GM21367 (cell line): Measurements from ENCODE around the gene RNF151.
A peak's percentile ranks its signal among the peaks of the same experiment; 100 is the strongest.
"Not testable (repeated sequence)": the region's sequence is repeated elsewhere in the genome, so short reads cannot be mapped to it uniquely, and the experiment has no call there.

Experiments used
- ATAC-seq: cut with Tn5 transposase; IDR thresholded peaks from one replicate; pipeline ENCODE4 v1.9.1; 2021; ENCODE audit not compliant: unreplicated experiment

Gene RNF151

DNA sequence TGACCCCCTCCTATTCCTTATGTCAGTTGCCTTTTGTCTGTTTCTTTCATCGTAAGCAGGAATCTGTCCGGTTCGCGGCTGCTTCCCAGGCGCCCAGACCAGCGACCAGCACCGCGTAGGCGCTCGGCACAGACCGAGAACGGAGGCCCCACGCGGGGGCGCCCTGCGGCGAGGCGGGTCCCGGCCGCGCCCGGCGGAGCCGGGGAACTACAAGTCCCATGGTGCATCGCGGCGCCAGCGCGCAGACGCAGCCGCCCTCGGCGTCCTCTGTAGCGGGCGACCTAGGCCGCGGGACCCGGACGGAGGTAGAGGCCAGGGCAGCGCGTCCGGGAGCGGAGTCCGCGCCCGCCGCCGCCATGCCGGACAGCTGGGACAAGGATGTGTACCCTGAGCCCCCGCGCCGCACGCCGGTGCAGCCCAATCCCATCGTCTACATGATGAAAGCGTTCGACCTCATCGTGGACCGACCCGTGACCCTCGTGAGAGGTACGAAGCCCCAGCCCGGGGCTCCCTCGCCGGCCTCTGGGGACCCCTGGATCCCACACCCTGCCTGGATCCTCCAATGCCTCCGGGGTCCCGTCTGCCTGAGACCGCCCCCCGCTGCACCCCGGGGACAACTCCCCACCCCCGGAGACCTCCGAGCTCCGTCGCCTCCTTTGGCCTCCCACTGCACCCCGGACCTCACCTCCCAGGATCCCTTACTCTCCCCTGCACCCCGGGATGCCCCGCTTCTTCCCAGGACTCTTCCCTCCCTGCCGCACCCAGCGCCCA, 7.2 kb upstream of the RNF151 start, which contains the start of gene NDUFB10:
Gene NDUFB10 (plus strand): TSS at position 270 of the 771 bp plus-strand sequence. CDS start 87 bp downstream, at position 357.
- ATAC-seq, result peak; percentile 52

GRCh38 chr16:1960665-1961630, 5.7 kb upstream of the RNF151 start:
- no peak for ATAC-seq

GRCh38 chr16:1961651-1962067, 5.0 kb upstream of the RNF151 start:
- no peak for ATAC-seq

DNA sequence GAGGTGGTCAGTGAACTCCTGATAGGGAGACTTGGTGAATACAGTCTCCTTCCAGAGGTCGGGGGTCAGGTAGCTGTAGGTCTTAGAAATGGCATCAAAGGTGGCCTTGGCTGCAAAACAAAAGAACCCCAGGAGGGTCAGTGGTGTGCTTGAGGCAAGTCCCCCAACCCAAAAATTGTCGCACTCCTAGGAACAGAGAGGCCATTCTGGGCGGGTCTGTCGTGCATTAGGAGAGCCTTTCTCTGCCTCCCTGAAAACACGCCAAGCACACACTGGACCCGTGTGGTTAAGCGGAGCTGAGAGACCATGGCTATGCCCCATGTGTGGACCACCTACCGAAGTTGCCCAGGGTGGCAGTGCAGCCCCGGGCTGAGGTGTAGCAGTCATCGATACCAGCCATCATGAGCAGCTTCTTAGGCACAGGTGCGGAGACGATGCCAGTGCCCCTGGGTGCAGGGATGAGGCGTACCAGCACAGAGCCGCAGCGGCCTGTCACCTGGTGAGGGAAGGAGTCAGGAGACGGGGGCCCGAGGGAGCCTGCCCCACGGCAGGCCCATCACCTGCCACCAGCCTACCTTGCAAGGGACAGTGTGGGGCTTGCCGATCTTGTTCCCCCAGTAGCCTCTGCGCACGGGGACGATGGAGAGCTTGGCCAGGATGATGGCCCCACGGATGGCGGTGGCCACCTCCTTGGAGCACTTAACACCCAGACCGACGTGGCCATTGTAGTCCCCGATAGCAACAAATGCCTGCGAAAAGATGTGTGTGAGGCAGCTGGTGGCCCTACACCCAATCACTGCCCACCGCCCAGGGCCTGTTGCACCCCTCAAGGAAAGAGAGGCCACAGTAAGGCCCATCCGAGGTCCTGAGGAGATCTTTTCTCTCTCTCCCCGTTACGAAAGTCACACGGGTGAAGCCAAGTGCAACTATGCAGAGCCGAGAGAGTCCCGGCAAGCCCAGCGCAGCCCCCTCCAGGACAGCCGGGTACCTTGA, 4.2 kb upstream of the RNF151 start:
- not testable (repeated sequence) for ATAC-seq

- ATAC-seq, result no peak
These were observed 2.7 kb upstream of the RNF151 start for GRCh38 chr16:1963806-1964505.

- ATAC-seq, result peak; percentile 61
These were observed 1.9 kb upstream of the RNF151 start, which contains the start of gene RPS2 for GRCh38 chr16:1964506-1965395. Gene RPS2, minus strand, starts transcription at chr16:1964826. Its CDS starts 201 bp downstream, at chr16:1964625.

DNA sequence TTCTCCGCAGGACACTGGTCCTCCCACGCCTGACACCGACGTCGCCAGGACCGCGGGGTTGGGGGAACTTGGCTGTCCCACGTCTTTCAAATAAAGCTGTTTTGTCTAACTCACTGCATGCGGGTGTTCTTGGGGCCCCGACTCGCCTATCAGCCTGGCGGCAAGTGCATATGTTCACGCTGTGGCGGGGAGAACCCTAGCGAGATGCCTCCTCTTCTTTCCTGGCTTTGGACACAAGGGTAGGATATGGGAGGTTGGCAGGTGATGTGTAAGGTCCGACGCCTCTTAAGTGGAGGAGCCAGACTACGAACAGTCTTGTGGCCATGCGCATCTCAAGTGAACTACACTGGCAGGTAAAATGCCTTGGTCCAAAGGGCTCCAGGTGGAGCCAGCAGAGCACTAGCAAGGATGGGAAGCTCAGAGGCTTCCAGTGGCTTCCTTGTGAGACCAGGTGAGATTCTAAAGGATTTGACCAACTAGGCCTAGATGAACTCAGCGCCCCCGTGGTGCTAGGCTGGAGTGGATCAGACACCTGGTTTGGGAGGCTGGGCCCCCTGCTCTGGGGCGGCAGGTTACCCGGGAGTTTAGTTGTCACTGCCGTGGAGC, 1.2 kb upstream of the RNF151 start:
- ATAC-seq, result no peak

DNA sequence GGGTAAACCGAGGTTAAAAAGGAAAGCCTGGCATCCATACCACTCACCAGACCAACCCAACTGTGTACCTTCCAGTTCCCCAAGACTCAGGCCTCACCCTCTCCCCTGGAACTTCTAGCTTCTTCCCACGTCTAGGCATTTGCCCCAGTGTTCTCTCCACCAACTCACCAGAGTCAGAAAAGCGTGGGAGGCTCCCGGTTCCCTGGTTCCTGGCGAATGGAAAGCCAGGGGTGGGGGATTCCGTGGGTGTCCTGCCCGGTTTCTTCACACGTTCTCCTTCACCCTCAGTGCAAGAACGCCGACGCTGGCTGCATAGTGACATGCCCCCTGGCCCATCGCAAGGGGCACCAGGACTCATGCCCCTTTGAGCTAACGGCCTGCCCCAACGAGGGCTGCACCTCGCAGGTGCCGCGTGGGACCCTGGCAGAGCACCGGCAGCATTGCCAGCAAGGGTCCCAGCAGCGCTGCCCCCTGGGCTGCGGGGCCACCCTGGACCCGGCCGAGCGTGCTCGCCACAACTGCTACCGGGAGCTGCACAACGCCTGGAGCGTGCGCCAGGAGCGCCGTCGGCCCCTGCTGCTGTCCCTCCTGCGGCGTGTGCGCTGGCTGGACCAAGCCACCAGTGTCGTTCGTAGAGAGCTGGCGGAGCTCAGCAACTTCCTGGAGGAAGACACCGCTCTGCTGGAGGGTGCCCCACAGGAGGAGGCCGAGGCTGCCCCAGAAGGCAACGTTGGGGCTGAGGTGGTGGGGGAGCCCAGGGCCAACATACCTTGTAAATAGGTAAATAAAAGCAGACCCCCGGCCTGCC, 1.7 kb downstream of the RNF151 start:
- ATAC-seq, result no peak

DNA sequence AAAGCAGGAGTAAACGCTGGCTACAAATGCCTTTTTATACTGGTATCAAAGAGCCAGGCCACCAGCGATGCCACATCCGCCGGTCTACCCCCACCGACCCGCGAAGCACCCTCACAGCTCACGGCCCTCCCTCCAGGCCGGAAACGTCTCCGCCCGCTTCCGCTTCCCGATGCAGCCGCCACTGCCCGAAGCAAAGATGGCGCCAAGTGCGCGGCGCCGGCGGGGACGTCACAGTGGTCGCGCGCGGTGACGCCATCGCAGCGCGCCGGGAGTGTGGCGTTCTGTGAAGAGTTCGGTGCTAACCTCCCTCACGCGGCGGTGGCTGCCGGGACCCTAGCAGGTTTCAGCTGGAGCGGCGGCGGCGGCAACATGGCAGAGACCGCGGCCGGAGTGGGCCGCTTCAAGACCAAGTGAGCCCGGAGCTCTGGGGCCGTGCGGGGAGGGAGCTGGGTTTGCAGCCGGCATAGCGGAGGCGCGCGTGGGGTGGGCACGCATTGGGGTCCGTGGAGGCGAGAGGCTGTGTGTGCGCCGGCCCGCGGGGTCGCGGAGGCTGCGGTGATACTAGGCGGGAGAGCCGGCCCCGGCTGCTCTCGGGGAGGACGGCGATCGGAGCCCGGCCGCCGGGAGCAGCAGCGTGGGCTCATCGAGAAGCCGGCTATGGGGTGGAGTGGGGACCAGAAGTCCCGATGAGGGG, 5.3 kb downstream of the RNF151 start, which contains the start of gene TBL3:
Gene TBL3 (plus strand): TSS at position 258 of the 694 bp plus-strand sequence. CDS start 112 bp downstream, at position 370.
- peak; percentile 63 for ATAC-seq

DNA sequence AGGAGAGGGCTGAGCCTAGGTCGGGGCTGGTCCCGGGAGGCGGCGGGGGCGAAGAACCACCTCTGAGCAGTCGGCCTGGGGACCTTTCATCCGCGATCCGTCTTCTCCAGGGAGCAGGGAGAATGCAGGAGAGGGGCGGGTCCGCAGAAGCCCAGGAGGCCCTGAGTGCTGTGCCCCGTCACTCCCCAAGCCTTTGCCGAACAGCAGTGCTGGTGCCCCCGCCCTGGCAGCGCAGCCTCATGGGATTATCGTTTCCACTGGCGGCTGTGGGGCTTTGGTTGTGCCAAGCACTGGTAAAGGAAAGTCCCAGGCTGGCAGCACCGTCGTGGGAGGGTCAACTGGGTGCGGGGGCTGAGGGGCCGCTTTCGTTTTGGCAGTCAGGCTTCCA, 5.8 kb downstream of the RNF151 start:
- ATAC-seq, result no peak

DNA sequence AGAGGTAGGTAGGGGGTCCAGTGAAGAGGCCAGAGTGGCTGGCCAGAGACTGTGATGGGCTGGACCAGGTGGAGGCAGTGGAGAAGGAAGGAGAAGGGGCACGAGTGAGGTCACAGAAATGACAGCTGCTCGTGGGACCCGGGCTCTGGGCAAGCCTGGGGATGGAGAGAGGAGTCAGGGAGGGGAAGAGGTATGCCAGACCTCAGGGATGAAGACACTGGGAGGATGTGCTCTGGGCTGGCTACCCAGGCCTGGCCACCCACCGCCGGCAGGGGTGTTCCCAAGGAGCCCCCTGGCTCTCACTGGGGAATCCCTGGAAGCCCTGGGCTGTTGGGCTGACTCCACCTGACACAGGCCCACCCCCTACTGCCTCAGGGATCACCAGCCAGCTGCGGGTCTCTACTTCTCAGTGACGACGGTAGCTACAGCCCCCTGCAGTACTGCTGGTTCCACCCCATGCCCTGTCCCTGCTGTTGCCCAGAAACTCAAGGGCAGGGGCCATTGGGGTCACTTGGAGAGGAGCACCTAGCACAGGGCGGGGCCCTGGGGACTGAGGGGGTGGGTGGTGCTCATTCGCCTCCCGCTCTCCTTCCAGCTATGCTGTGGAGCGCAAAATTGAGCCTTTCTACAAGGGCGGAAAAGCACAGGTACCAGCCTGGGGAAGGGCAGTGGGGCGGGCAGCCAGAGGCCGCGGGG, 7.0 kb downstream of the RNF151 start:
- no peak for ATAC-seq

DNA sequence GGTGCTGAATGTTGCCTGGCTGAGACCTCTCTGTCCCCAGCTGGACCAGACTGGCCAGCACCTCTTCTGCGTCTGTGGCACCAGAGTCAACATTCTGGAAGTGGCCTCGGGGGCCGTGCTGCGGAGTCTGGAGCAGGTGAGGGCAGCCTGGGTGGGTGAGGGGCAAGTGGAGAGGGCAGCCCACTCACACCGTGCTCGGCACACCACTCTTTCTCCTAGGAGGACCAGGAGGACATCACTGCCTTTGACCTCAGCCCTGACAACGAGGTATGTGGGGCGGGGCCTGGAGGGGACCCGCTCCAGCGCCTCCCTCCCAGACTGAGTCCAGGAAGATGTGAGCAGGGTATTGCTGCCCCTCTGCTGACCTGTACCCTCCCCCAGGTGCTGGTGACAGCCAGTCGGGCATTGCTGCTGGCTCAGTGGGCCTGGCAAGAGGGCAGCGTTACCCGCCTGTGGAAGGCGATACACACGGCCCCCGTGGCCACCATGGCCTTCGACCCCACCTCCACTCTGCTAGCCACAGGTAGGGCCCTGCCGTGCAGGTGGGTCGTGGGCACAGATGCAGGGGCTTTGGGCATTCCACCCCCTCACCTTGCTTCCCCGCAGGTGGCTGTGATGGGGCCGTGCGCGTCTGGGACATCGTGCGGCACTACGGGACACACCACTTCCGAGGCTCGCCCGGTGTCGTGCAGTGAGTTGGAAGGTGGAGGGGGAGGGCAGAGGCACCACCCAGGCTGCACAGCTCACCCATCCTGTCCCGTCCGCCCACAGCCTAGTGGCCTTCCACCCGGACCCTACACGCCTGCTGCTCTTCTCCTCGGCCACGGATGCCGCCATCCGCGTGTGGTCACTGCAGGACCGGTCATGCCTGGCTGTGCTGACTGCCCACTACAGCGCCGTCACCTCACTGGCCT, 7.8 kb downstream of the RNF151 start:
- no peak for ATAC-seq

DNA sequence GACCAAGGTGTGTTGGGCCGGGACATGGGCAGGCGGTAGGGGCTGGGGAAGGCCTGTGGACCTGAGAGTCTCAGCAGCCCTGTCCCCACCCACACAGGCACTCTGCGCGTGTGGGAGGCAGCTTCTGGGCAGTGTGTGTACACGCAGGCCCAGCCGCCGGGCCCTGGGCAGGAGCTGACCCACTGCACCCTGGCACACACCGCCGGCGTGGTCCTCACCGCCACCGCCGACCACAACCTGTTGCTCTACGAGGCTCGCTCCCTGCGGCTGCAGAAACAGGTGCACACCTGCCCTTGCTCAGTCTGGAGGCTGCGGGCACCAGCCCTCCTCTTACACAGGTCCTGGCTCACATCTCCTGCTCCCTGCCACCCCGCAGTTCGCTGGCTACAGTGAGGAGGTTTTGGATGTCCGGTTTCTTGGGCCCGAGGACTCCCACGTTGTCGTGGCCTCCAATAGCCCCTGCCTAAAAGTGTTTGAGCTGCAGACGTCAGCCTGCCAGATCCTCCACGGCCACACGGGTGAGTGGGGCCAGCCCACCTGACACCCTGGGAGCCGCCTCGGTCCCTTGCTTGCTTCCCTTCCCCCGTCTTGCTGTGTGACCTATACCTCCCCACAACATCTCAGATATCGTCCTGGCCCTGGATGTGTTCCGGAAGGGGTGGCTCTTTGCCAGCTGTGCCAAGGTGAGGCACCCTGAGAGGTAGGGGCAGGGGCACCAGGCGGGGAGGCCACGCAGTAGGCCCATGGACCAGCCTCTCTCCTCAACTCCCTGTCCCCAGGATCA, 9.0 kb downstream of the RNF151 start:
- no peak for ATAC-seq

DNA sequence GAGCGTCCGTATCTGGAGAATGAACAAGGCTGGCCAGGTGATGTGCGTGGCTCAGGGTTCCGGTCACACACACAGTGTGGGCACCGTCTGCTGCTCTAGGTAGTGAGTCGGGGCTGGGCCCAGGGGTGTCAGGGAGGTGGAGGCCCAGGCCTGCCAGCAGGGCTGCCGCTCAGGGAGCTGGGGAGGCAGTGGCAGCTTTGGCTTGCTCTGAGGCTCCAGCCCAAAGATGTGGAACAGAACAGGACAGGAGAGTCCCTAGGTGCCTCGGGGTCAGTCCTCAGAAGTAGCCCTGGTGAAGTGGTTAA, 9.5 kb downstream of the RNF151 start:
- ATAC-seq, result no peak
